Ureter (tissue), 1 donor: ENCODE measurements around the gene CLTB. TPM values are rescaled to one million over a fixed set of nuclear protein-coding genes. Genes with fewer than 3 reads are reported as not detected.

Experiments used
- DNase-seq: peaks from one replicate; pipeline ENCODE4 v3.0.0-alpha.2; 2020; ENCODE audit warnings: low spot score
- total RNA-seq: library from RNA; stranded (reverse); gene quantifications from one replicate; pipeline ENCODE4 v1.2.4, GENCODE V29; 2023
- donor health status: DM: yes; HTN: yes; CAD: no.

The CLTB gene
- total RNA-seq, 1 donor from 2014 or later, result 66.1 TPM

- DNase-seq, result no peak
Observed at GRCh38 chr5:176352116-176352878, 64.0 kb downstream of the CLTB start.

GRCh38 chr5:176350416-176350815 is 65.9 kb downstream of the CLTB start:
- DNase-seq, result no peak

GRCh38 chr5:176342766-176343458 is 73.4 kb downstream of the CLTB start:
- no peak for DNase-seq

Other genes starting within 250 kb of the CLTB start
- 25.7 TPM for gene SIMC1, start 178.1 kb downstream of the CLTB start, total RNA-seq
- 115 TPM for gene KIAA1191, start 54.8 kb downstream of the CLTB start, total RNA-seq
- gene ARL10, start 51.1 kb downstream of the CLTB start, total RNA-seq, result 9.3 TPM
- 26.6 TPM for gene NOP16, start 27.9 kb downstream of the CLTB start, total RNA-seq
- 145 TPM for gene HIGD2A, start 27.8 kb downstream of the CLTB start, total RNA-seq
- gene FAF2, start 31.8 kb upstream of the CLTB start, total RNA-seq, result 50.1 TPM
- 71.5 TPM for gene RNF44, start 120.9 kb upstream of the CLTB start, total RNA-seq
- not detected for gene CDHR2, start 132.8 kb upstream of the CLTB start, total RNA-seq
- 0.13 TPM for gene GPRIN1, start 193.6 kb upstream of the CLTB start, total RNA-seq
- not detected for gene SNCB, start 214.0 kb upstream of the CLTB start, total RNA-seq
- gene EIF4E1B, start 214.1 kb upstream of the CLTB start, total RNA-seq, result not detected
- gene TSPAN17, start 230.9 kb upstream of the CLTB start, total RNA-seq, result 33.8 TPM